DMS153 (cell line): Measurements from ENCODE around the gene SRSF7.
"Not testable (repeated sequence)": the region's sequence is repeated elsewhere in the genome, so short reads cannot be mapped to it uniquely, and the experiment has no call there.

ENCODE experiments used
- DNase-seq: peaks from one replicate; lab custom pipeline; 2025; lab: John Stamatoyannopoulos, UW

The SRSF7 gene

GRCh38 chr2:38731684-38732221 is 19.4 kb downstream of the SRSF7 start:
- DNase-seq: no peak

GRCh38 chr2:38731090-38731489 is 20.1 kb downstream of the SRSF7 start:
- DNase-seq: no peak

- no peak for DNase-seq
Observed at GRCh38 chr2:38728694-38729093, 22.5 kb downstream of the SRSF7 start.

- no peak for DNase-seq
Observed at GRCh38 chr2:38727661-38728060, 23.5 kb downstream of the SRSF7 start.

GRCh38 chr2:38723173-38723572 is 28.0 kb downstream of the SRSF7 start:
- no peak for DNase-seq

- no peak for DNase-seq
Observed at GRCh38 chr2:38722271-38723061, 28.7 kb downstream of the SRSF7 start.

- no peak for DNase-seq
Observed at GRCh38 chr2:38720613-38721241, 30.4 kb downstream of the SRSF7 start.

- no peak for DNase-seq
Observed at GRCh38 chr2:38719706-38720105, 31.5 kb downstream of the SRSF7 start.

GRCh38 chr2:38718601-38719000 is 32.6 kb downstream of the SRSF7 start:
- no peak for DNase-seq

GRCh38 chr2:38716185-38716584 is 35.0 kb downstream of the SRSF7 start:
- DNase-seq: no peak

GRCh38 chr2:38714941-38715340 is 36.2 kb downstream of the SRSF7 start:
- DNase-seq: not testable (repeated sequence)

GRCh38 chr2:38713338-38713737 is 37.8 kb downstream of the SRSF7 start:
- no peak for DNase-seq

- DNase-seq: no peak
Observed at GRCh38 chr2:38712871-38713270, 38.3 kb downstream of the SRSF7 start.

- no peak for DNase-seq
Observed at GRCh38 chr2:38712413-38712812, 38.7 kb downstream of the SRSF7 start.

GRCh38 chr2:38711558-38711957 is 39.6 kb downstream of the SRSF7 start:
- no peak for DNase-seq

- DNase-seq: no peak
Observed at GRCh38 chr2:38709567-38710194, 41.5 kb downstream of the SRSF7 start.

GRCh38 chr2:38708900-38709566 is 42.1 kb downstream of the SRSF7 start:
- DNase-seq: no peak

GRCh38 chr2:38708491-38708890 is 42.7 kb downstream of the SRSF7 start:
- not testable (repeated sequence) for DNase-seq

GRCh38 chr2:38706846-38707345 is 44.3 kb downstream of the SRSF7 start:
- no peak for DNase-seq

GRCh38 chr2:38704664-38705063 is 46.5 kb downstream of the SRSF7 start:
- DNase-seq: no peak

GRCh38 chr2:38703336-38703735 is 47.8 kb downstream of the SRSF7 start:
- DNase-seq: not testable (repeated sequence)

GRCh38 chr2:38702413-38702812 is 48.7 kb downstream of the SRSF7 start:
- DNase-seq: no peak
